ENCODE measurements around the gene DLGAP4. TPM values are rescaled to one million over a fixed set of nuclear protein-coding genes. Genes with fewer than 3 reads are reported as not detected.

DLGAP4 gene
- total and polyA plus RNA-seq, 10 of the 15 experiments (the other 5 are each of a cell fraction or from before 2014, with no cell fraction given), result 0.42 to 43.3 (median 19.0) TPM

DNA sequence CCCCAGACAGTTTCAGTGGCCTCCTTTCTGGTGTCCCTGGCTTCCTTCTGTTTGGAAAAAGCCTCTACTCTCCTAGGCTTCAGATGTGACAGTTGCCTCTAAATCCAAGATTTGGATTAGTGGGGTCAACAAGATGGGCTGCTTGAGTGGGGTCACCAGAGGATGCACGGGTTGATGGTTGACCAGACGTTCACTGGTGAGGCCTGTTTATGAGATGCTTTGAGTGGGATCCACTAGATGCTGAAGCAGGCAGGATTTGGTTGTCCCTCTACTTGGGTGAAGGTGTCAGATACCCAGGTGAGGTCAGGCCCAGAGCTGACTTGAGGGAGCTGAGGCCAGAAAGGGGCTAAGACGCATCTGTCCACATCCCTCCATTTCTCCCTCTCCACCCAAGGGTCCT, 8.1 kb upstream of the DLGAP4 start:
- TF ChIP-seq PAX8 (IDR thresholded peaks at IDR 0.05), result no peak
- no peak for TF ChIP-seq ZNF217 (IDR thresholded peaks at IDR 0.05)
- no peak for TF ChIP-seq ZNF207 (IDR thresholded peaks at IDR 0.05; ENCODE audit: borderline replicate concordance)
- TF ChIP-seq STAT1 (conservative IDR thresholded peaks at IDR 0.05), result no peak
- TF ChIP-seq, protein P1, sequence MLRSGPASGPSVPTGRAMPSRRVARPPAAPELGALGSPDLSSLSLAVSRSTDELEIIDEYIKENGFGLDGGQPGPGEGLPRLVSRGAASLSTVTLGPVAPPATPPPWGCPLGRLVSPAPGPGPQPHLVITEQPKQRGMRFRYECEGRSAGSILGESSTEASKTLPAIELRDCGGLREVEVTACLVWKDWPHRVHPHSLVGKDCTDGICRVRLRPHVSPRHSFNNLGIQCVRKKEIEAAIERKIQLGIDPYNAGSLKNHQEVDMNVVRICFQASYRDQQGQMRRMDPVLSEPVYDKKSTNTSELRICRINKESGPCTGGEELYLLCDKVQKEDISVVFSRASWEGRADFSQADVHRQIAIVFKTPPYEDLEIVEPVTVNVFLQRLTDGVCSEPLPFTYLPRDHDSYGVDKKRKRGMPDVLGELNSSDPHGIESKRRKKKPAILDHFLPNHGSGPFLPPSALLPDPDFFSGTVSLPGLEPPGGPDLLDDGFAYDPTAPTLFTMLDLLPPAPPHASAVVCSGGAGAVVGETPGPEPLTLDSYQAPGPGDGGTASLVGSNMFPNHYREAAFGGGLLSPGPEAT (IDR thresholded peaks at IDR 0.05; ENCODE audit: low read depth), result no peak
- TF ChIP-seq NFIC (IDR thresholded peaks at IDR 0.05; ENCODE audit: low read depth, low read length), result no peak
- TF ChIP-seq, protein P2, sequence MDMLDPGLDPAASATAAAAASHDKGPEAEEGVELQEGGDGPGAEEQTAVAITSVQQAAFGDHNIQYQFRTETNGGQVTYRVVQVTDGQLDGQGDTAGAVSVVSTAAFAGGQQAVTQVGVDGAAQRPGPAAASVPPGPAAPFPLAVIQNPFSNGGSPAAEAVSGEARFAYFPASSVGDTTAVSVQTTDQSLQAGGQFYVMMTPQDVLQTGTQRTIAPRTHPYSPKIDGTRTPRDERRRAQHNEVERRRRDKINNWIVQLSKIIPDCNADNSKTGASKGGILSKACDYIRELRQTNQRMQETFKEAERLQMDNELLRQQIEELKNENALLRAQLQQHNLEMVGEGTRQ (IDR thresholded peaks at IDR 0.05; ENCODE audit: borderline replicate concordance, low read depth, low read length), result no peak
- no peak for TF ChIP-seq ZZZ3 (IDR thresholded peaks at IDR 0.05; ENCODE audit: control insufficient read depth, insufficient read length, low read depth)
- Histone ChIP-seq H2AFZ (ENCODE audit: control insufficient read depth, low read depth, low read length) (no peak overlapping the region), H3K4me1 (ENCODE audit: control insufficient read depth, insufficient read depth, low read length) (no peaks in the 10 kb centered on the region), H3K9ac (ENCODE audit: control insufficient read depth, insufficient read depth, low read length) (no peak overlapping the region), H3K27me3 (replicated peaks in 1 of 2; ENCODE audit: control insufficient read depth in 2 of 2, insufficient read depth in 2 of 2, low read length in 1 of 2) (peaks cover 0 to 3% of the 10 kb centered on the region in 2 experiments; a peak in 2 of 4 replicates), H3K27ac (ENCODE audit: control insufficient read depth, insufficient read depth) (no peak overlapping the region), H3K4me3 (no peak overlapping the region), H3K9me3 (replicated peaks; ENCODE audit: control insufficient read depth, insufficient read depth, low read length) (no peaks in the 10 kb centered on the region), H3K79me2 (ENCODE audit: control insufficient read depth, insufficient read depth, low read length) (no peaks in the 10 kb centered on the region), H3K36me3 (ENCODE audit: control insufficient read depth in 2 of 2, insufficient read depth in 2 of 2, low read length in 1 of 2) (no peaks in the 10 kb centered on the region), H3K4me2 (ENCODE audit: control insufficient read depth, insufficient read depth) (no peak overlapping the region), H4K20me1 (ENCODE audit: control insufficient read depth, insufficient read depth) (no peaks in the 10 kb centered on the region)
- in situ Hi-C loops (cut with MboI), result no loop called here
- WGBS (ENCODE audit: insufficient coverage, insufficient replicate concordance, low lambda C conversion rate, missing lambda C conversion rate), result 0% methylated on average over 2 of the region's 3 CpGs
- ATAC-seq (no peak), FAIRE-seq (no peak), DNase-seq (ENCODE audit: low read depth, low spot score) (no peak)
- intact Hi-C loops (cut with micrococcal nuclease; ENCODE audit: unreplicated experiment), result no loop called here
- ChIA-PET SMC1A (ENCODE audit: uncharacterized antibody, unreplicated experiment) (no interaction called here), POLR2A (no interaction called here), CTCF (no interaction called here), RAD21 (ENCODE audit: unreplicated experiment) (no interaction called here)
- no TSS peak for BruUV-seq (replicated peaks)

Data from GM12878 (cell line).